ENCODE measurements around the gene ZFP57.
"Not testable (repeated sequence)": the region's sequence is repeated elsewhere in the genome, so short reads cannot be mapped to it uniquely, and the experiment has no call there.

ZFP57 gene

DNA sequence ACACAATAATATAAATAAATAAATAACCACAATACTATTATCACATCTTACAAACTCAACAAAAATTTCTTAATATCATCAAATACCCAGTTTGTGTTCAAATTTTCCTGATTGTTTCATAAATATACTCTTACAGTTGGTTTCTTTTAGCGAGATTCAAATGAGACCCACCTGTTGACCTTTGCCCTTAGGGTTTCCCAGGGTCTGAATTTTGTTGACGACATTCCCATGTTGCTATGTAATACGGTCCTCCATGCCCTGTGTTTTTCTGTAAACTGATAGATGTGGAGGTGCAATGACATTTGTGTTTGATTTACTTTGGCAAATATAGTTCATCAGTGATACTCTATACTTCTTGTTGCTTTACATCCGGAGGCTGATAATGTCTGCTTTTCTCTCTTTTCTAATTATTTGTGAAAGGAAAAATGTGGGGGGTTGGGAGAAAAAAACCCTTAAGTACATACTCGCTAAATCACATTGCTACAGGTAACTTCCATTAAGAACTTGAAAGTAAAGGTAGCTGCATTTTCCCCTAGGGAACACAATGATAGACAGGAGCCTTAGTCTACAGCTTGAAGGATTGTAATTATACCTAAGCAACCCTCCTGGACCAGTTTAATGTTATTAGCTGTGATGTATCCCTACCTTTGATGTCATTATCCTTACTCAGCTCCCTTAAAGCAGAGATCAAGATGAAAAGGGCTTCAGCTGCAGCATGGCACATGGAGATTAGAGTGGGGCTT lies 17.5 kb downstream of the ZFP57 start:
- DNase-seq (ENCODE audit: low read depth) = no peak
- TF ChIP-seq MYC (IDR thresholded peaks at IDR 0.05; ENCODE audit: low read depth, low read length) (no peak), POLR2A (IDR thresholded peaks at IDR 0.05; ENCODE audit: extremely low read depth, insufficient read length) (no peak)
- TF ChIP-seq, protein P1, sequence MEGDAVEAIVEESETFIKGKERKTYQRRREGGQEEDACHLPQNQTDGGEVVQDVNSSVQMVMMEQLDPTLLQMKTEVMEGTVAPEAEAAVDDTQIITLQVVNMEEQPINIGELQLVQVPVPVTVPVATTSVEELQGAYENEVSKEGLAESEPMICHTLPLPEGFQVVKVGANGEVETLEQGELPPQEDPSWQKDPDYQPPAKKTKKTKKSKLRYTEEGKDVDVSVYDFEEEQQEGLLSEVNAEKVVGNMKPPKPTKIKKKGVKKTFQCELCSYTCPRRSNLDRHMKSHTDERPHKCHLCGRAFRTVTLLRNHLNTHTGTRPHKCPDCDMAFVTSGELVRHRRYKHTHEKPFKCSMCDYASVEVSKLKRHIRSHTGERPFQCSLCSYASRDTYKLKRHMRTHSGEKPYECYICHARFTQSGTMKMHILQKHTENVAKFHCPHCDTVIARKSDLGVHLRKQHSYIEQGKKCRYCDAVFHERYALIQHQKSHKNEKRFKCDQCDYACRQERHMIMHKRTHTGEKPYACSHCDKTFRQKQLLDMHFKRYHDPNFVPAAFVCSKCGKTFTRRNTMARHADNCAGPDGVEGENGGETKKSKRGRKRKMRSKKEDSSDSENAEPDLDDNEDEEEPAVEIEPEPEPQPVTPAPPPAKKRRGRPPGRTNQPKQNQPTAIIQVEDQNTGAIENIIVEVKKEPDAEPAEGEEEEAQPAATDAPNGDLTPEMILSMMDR (IDR thresholded peaks at IDR 0.05; ENCODE audit: low read depth, low read length) = no peak
- TF ChIP-seq, protein P2, sequence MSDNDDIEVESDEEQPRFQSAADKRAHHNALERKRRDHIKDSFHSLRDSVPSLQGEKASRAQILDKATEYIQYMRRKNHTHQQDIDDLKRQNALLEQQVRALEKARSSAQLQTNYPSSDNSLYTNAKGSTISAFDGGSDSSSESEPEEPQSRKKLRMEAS (IDR thresholded peaks at IDR 0.05; ENCODE audit: low read depth, low read length) = no peak
- no peak overlapping the region for H3K4me3 ChIP-seq (ENCODE audit: low read depth, low read length)

DNA sequence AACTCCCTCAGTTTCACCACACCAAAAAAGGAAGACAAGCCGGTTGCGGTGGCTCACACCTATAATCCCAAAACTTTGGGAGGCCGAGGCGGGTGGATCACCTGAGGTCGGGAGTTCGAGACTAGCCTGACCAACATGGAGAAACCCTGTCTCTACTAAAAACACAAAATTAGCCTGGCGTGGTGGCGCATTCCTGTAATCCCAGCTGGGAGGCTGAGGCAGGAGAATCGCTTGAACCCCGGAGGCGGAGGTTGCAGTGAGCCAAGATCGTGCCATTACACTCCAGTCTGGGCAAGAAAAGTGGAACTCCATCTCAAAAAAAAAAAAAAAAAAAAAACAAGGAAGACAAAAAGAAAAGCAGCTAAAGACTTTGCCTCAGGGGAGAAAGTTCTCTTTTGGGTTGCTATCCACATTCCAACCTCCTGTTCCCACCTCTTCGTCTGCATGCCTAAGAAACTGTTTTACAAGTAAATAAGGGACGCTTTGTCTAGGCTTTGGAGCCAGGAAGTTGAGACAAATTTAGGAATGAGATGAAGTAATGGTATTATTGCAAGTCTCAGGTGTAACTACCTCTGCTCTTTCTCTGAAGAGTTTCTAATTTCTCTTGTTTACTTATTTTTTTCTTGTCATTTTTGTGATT lies 19.3 kb downstream of the ZFP57 start:
- not testable (repeated sequence) for H3K4me3 ChIP-seq (ENCODE audit: low read depth, low read length); DNase-seq (ENCODE audit: low read depth)

- no peak for DNase-seq (ENCODE audit: low read depth)
- H3K4me3 ChIP-seq (ENCODE audit: low read depth, low read length) = no peak overlapping the region
- TF ChIP-seq, protein P1 (IDR thresholded peaks at IDR 0.05; ENCODE audit: low read depth, low read length) = no peak
- TF ChIP-seq MYC (IDR thresholded peaks at IDR 0.05; ENCODE audit: low read depth, low read length) (no peak), POLR2A (IDR thresholded peaks at IDR 0.05; ENCODE audit: extremely low read depth, insufficient read length) (no peak)
- TF ChIP-seq, protein P2 (IDR thresholded peaks at IDR 0.05; ENCODE audit: low read depth, low read length) = no peak
Observed at GRCh38 chr6:29661071-29661470, 19.9 kb downstream of the ZFP57 start.

DNA sequence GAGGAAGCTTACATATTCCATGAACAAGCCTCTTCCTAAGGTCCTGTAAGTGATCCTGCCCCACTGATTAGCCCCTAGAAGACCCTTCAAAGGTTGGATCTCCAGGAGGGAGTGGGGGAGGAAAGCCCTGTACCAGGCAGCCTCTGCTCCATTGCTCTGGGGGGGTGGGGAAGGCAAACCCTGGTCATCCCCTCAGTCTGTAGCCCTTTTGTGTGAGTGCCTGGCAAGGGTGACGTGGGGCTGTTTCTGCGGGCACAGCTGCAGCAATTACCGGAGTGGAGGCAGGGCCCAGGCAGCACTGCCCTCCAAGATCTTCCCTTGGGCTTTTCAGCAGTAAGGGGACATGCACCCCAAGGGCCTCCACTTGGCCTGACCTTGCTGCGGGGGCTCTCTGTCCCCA lies 24.2 kb downstream of the ZFP57 start, which contains the start of gene MOG:
MOG (plus strand) TSS at position 295 of the 400 bp plus-strand sequence. CDS start 118 bp downstream, outside the sequence.
- TF ChIP-seq, protein P1 (IDR thresholded peaks at IDR 0.05; ENCODE audit: low read depth, low read length) = no peak
- TF ChIP-seq, protein P2 (IDR thresholded peaks at IDR 0.05; ENCODE audit: low read depth, low read length) = no peak
- TF ChIP-seq POLR2A (IDR thresholded peaks at IDR 0.05; ENCODE audit: extremely low read depth, insufficient read length) = no peak
- no peak for TF ChIP-seq MYC (IDR thresholded peaks at IDR 0.05; ENCODE audit: low read depth, low read length)
- no peak for DNase-seq (ENCODE audit: low read depth)
- H3K4me3 ChIP-seq (ENCODE audit: low read depth, low read length) = no peak within 1 kb of the TSS

DNA sequence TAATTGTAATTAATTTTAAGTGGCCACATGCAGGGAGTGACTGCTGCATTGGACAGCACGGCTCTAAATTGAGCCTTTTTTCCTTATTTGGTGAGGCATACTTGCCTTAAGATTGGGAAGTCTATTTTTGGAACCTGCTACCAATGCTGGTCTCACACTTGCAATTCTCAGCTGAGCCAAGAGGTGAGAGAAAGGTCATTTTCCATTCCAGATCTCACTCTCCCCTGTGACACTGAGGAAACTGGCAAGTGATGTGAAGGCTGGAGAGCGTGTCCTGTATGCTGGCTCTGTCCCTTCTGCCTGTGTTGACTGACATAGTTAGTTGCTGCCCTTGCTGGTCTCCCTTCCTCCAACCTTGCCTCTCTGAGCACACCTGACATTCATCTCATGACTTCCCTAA lies 24.8 kb downstream of the ZFP57 start:
- TF ChIP-seq POLR2A (IDR thresholded peaks at IDR 0.05; ENCODE audit: extremely low read depth, insufficient read length) = no peak
- TF ChIP-seq, protein P1 (IDR thresholded peaks at IDR 0.05; ENCODE audit: low read depth, low read length) = no peak
- TF ChIP-seq MYC (IDR thresholded peaks at IDR 0.05; ENCODE audit: low read depth, low read length) = no peak
- TF ChIP-seq, protein P2 (IDR thresholded peaks at IDR 0.05; ENCODE audit: low read depth, low read length) = no peak

DNA sequence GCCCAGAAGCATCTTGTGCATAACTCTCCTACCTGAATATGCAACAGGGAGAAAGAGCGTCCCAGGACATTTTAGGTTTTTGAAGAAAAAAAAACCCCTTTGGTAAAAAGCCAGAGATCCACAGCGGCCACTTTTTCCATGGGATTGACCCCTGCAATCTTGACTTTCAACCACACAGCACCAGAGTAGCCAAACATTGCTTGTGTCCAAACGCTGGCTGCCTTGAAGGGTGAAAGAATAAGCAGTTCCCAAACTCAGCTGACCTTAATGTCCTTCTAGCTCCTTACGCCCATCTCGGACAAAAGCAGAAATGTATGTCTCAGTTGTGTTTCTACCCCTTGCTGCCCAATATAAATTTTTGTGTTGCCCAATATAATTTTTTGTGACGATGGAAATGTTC lies 25.3 kb downstream of the ZFP57 start:
- no peak overlapping the region for H3K4me3 ChIP-seq (ENCODE audit: low read depth, low read length)
- TF ChIP-seq, protein P1 (IDR thresholded peaks at IDR 0.05; ENCODE audit: low read depth, low read length) = no peak
- TF ChIP-seq POLR2A (IDR thresholded peaks at IDR 0.05; ENCODE audit: extremely low read depth, insufficient read length) (no peak), MYC (IDR thresholded peaks at IDR 0.05; ENCODE audit: low read depth, low read length) (no peak)
- TF ChIP-seq, protein P2 (IDR thresholded peaks at IDR 0.05; ENCODE audit: low read depth, low read length) = no peak
- no peak for DNase-seq (ENCODE audit: low read depth)

More for the DNA sequence above, 24.8 kb downstream of the ZFP57 start:
- DNase-seq (ENCODE audit: low read depth) = no peak
- no peak overlapping the region for H3K4me3 ChIP-seq (ENCODE audit: low read depth, low read length)
